BJ (cell line): ENCODE data around the gene GPC4. TPM values are rescaled to one million over a fixed set of nuclear protein-coding genes. Genes with fewer than 3 reads are reported as not detected.

Source experiments
- CTCF ChIA-PET: fragments of 350-600 bp; formaldehyde crosslinking; extraction: SDS; loops from one replicate; lab custom pipeline; 2021; ENCODE audit warnings: antibody characterized with exemption, inconsistent platforms; lab: Yijun Ruan, JAX
- POLR2A ChIA-PET: fragments of 300-600 bp; sonication (Branson Sonifier 250); formaldehyde crosslinking; extraction: SDS; loops from one replicate; lab custom pipeline; 2021; ENCODE audit warnings: antibody characterized with exemption; lab: Charles Lee
- DNase-seq: peaks from one replicate; pipeline ENCODE4 v3.0.0-alpha.2; 2011; ENCODE audit warnings: low read depth
- H3K27me3 ChIP-seq: 2 replicates; pipeline ENCODE4 v1.6.0; 2011; ENCODE audit warnings: low read length; ENCODE audit not compliant: control insufficient read depth, insufficient read depth
- H3K36me3 ChIP-seq: 2 replicates; pipeline ENCODE4 v1.5.1; 2011; ENCODE audit warnings: low read length; ENCODE audit not compliant: control insufficient read depth, insufficient read depth
- H3K4me3 ChIP-seq: 2 replicates; pipeline ENCODE4 v1.5.1; 2011; ENCODE audit warnings: low read depth, mild to moderate bottlenecking, control low read depth, low read length
- polyA plus RNA-seq: library from polyadenylated mRNA; depleted of rRNA; stranded (reverse); fragments of >200 nt; gene quantifications from 2 replicates; pipeline ENCODE4 v1.2.3, GENCODE V29; 2011
- TF ChIP-seq, protein P1 (sequence below): IDR thresholded peaks from 2 replicates; pipeline ENCODE4 v1.5.1; 2011; ENCODE audit warnings: low read depth, mild to moderate bottlenecking, control low read depth, inconsistent platforms, low read length, moderate library complexity; ENCODE audit not compliant: insufficient read depth

Gene GPC4
- polyA plus RNA-seq, 1 experiment = 0.26 TPM

DNA sequence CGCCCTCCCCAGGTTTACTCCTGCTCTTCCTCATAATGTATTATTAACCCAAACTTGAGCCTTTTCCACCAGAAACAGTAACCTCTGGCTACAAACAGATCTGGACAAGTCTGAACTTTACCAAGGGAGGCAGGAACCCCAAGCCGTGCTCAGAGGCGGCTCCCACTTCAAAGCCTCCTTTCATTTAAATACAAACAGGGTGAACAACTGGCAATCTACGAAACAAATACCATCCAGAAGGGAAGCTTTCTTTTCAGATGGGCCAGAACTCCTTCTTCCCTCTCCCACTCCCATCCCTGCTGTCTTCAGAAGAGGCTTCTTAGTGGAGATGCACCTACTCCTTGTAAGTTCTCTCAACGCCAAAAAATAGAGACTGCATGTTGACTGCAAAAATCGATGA, 2.1 kb upstream of the GPC4 start:
- ChIA-PET CTCF (no interaction called here), POLR2A (no interaction called here)
- DNase-seq = no peak

GRCh38 chrX:133414406-133415275, 648 bp downstream of the GPC4 start:
- CTCF ChIA-PET = interaction anchor here (0.8 kb wide), 1 partner anchor 251 kb away, joined by 3 read pairs; no protein-coding TSS in a partner anchor
- TF ChIP-seq, protein P1, sequence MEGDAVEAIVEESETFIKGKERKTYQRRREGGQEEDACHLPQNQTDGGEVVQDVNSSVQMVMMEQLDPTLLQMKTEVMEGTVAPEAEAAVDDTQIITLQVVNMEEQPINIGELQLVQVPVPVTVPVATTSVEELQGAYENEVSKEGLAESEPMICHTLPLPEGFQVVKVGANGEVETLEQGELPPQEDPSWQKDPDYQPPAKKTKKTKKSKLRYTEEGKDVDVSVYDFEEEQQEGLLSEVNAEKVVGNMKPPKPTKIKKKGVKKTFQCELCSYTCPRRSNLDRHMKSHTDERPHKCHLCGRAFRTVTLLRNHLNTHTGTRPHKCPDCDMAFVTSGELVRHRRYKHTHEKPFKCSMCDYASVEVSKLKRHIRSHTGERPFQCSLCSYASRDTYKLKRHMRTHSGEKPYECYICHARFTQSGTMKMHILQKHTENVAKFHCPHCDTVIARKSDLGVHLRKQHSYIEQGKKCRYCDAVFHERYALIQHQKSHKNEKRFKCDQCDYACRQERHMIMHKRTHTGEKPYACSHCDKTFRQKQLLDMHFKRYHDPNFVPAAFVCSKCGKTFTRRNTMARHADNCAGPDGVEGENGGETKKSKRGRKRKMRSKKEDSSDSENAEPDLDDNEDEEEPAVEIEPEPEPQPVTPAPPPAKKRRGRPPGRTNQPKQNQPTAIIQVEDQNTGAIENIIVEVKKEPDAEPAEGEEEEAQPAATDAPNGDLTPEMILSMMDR = no peak
- no peak for DNase-seq
- no peaks in the 10 kb centered on the region for H3K36me3 ChIP-seq
- peak overlapping the region; percentile 32 for H3K4me3 ChIP-seq
- peaks cover 3% of the 10 kb centered on the region for H3K27me3 ChIP-seq
- POLR2A ChIA-PET = no interaction called here

More for the DNA sequence above, 2.1 kb upstream of the GPC4 start:
- no peak overlapping the region for H3K4me3 ChIP-seq
- no peaks in the 10 kb centered on the region for H3K36me3 ChIP-seq
- TF ChIP-seq, protein P1 = no peak
- H3K27me3 ChIP-seq = peaks cover 3% of the 10 kb centered on the region

DNA sequence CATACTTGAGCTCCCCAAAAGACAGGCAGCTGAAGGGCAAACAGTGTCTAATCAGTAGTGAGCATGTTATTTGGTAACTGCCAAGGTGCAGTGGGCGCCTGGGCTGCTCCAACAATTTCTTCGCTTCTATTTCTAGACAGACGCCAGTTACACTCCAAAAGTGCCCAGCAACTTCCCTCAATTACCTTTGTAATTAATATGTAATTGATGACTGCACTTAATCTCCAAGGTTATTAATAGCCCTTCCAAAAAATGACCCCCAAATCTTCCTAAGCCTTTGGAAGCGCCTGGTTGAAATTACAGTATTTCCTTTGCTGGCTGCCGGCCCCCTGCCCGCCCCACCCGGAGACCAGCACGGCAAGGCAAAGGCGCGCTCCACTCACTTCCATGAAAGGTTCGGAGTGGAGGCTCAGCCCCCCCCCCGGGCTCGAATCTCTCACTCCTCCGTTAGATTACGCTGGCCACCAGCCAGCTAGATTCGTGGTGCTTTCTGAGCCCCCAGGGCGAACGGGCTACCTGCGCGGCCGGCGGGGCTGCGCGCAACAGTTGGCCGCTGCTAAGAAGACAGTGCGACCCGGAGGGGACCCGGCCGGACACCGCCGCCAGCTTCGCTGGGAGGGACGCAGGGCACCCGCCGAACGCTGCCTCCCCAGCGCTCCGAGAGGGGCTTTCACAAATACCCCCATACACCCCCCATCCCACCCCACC, 1.9 kb downstream of the GPC4 start:
- TF ChIP-seq, protein P1 = no peak
- POLR2A ChIA-PET = no interaction called here
- Histone ChIP-seq H3K27me3 (peaks cover 3% of the 10 kb centered on the region), H3K36me3 (no peaks in the 10 kb centered on the region), H3K4me3 (no peak overlapping the region)
- DNase-seq = no peak
- CTCF ChIA-PET = no interaction called here

- Histone ChIP-seq H3K4me3 (no peak overlapping the region), H3K36me3 (no peaks in the 10 kb centered on the region), H3K27me3 (peaks cover 3% of the 10 kb centered on the region)
- CTCF ChIA-PET = no interaction called here
- no peak for DNase-seq
- TF ChIP-seq, protein P1 = no peak
- POLR2A ChIA-PET = no interaction called here
Measured at GRCh38 chrX:133412665-133413064, 2.6 kb downstream of the GPC4 start.

DNA sequence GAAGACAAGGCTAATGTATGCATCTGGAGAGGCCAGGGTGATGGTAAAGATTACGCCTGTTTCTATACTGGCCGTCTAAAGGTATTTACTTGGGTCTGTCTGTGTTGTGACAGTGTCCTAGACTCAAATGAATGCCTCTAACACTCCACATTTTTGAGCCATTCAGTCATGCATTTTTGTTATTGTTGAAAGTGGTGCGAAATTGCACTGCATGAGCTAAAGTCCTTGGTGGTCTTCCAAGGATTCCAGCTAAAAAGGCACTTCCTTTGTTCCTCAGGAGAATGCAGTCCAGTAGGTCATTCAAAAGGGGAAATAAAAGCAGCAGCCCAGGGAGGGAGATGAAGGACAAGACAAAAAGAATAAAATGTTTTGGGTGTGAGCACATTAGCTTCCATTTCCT, 3.0 kb downstream of the GPC4 start:
- H3K27me3 ChIP-seq = peaks cover 3% of the 10 kb centered on the region
- POLR2A ChIA-PET = no interaction called here
- CTCF ChIA-PET = no interaction called here
- TF ChIP-seq, protein P1 = no peak
- H3K36me3 ChIP-seq = no peaks in the 10 kb centered on the region
- H3K4me3 ChIP-seq = no peak overlapping the region
- peak; percentile 3 for DNase-seq
